22Rv1 (cell line): ENCODE measurements around the gene NOS1AP.

ENCODE experiments used
- CTCF ChIP-seq: fragments of 450-650 bp; IDR thresholded peaks from 2 replicates; pipeline ENCODE4 v1.5.1; 2017; ENCODE audit warnings: mild to moderate bottlenecking
- ZFX ChIP-seq: fragments of 450-650 bp; IDR thresholded peaks from 2 replicates; pipeline ENCODE4 v1.6.1; 2017; ENCODE audit warnings: antibody characterized with exemption, borderline replicate concordance

- no peak for TF ChIP-seq CTCF
- no peak for TF ChIP-seq ZFX
Measured at GRCh38 chr1:162417650-162418049, 348.2 kb downstream of the NOS1AP start.
